WTC11 (cell line): Measurements from ENCODE around the gene ARHGAP15. TPM values are rescaled to one million over a fixed set of nuclear protein-coding genes. Genes with fewer than 3 reads are reported as not detected.

Experiments used
- ATAC-seq: fragments of 200-7000 bp; cut with Tn5 transposase; 2 replicates; pipeline ENCODE4 v1.10.0; 2021; ENCODE audit warnings: mild to moderate bottlenecking, moderate library complexity
- CTCF ChIA-PET: fragments of 300-600 bp; sonication (Branson Sonifier 250); formaldehyde crosslinking; loops from one replicate; lab custom pipeline; 2021; ENCODE audit warnings: antibody characterized with exemption; lab: Charles Lee
- POLR2A ChIA-PET: fragments of 350-600 bp; sonication (Branson Sonifier 250); formaldehyde crosslinking; loops from one replicate; lab custom pipeline; 2021; ENCODE audit warnings: antibody characterized with exemption; lab: Charles Lee
- DNase-seq: peaks from one replicate; pipeline ENCODE4 v3.0.0; 2021; ENCODE audit warnings: low spot score
- H3K27ac Mint-ChIP-seq: 2 replicates; pipeline ENCODE4 v1.8.0; 2021; ENCODE audit warnings: mixed read lengths
- H3K27me3 Mint-ChIP-seq: 2 replicates; pipeline ENCODE4 v1.8.0; 2021; ENCODE audit warnings: low read depth, mild to moderate bottlenecking, moderate library complexity, mixed read lengths
- H3K36me3 Mint-ChIP-seq: 2 replicates; pipeline ENCODE4 v1.8.0; 2021; ENCODE audit warnings: mixed read lengths
- H3K4me1 Mint-ChIP-seq: 2 replicates; pipeline ENCODE4 v1.8.0; 2022; ENCODE audit warnings: mixed read lengths
- H3K4me3 Mint-ChIP-seq: 2 replicates; pipeline ENCODE4 v1.8.0; 2021; ENCODE audit warnings: mild to moderate bottlenecking, moderate library complexity, mixed read lengths
- H3K9me3 Mint-ChIP-seq: 2 replicates; pipeline ENCODE4 v1.8.0; 2021; ENCODE audit warnings: mixed read lengths
- ATF1 ChIP-seq: sonication (generic); formaldehyde crosslinking; IDR thresholded peaks from 2 replicates; pipeline ENCODE4 v1.8.1; 2023; ENCODE audit warnings: mild to moderate bottlenecking, moderate library complexity, missing genetic modification reagents
- CREB1 ChIP-seq: sonication (generic); formaldehyde crosslinking; IDR thresholded peaks from 2 replicates; pipeline ENCODE4 v1.8.0; 2023; ENCODE audit warnings: mild to moderate bottlenecking, missing genetic modification reagents
- ERG ChIP-seq: fragments of 250-450 bp; sonication (Bioruptor Pico); IDR thresholded peaks from 2 replicates; pipeline ENCODE4 v1.8.0; 2021; ENCODE audit warnings: mild to moderate bottlenecking
- ETV6 ChIP-seq: sonication (generic); formaldehyde crosslinking; IDR thresholded peaks from 2 replicates; pipeline ENCODE4 v1.8.1; 2022; ENCODE audit warnings: mild to moderate bottlenecking, missing genetic modification reagents
- FOXJ3 ChIP-seq: sonication (generic); formaldehyde crosslinking; IDR thresholded peaks from 2 replicates; pipeline ENCODE4 v1.9.0; 2021; ENCODE audit warnings: missing genetic modification reagents, mild to moderate bottlenecking, borderline replicate concordance
- FOXK1 ChIP-seq: sonication (generic); formaldehyde crosslinking; IDR thresholded peaks from 2 replicates; pipeline ENCODE4 v1.8.0; 2022; ENCODE audit warnings: mild to moderate bottlenecking, moderate library complexity, missing genetic modification reagents
- IRF1 ChIP-seq: sonication (generic); formaldehyde crosslinking; IDR thresholded peaks from 2 replicates; pipeline ENCODE4 v1.8.0; 2023; ENCODE audit warnings: missing genetic modification reagents
- IRF2 ChIP-seq: sonication (generic); formaldehyde crosslinking; IDR thresholded peaks from 2 replicates; pipeline ENCODE4 v1.8.0; 2022; ENCODE audit warnings: low read depth, missing genetic modification reagents, borderline replicate concordance
- JAZF1 ChIP-seq: fragments of 250-450 bp; sonication (Bioruptor Pico); IDR thresholded peaks from 2 replicates; pipeline ENCODE4 v1.9.0; 2021; ENCODE audit warnings: moderate library complexity, mild to moderate bottlenecking, inconsistent platforms
- MAX ChIP-seq: sonication (generic); formaldehyde crosslinking; IDR thresholded peaks from 2 replicates; pipeline ENCODE4 v1.8.0; 2022; ENCODE audit warnings: mild to moderate bottlenecking, missing genetic modification reagents
- NR2C2 ChIP-seq: sonication (generic); formaldehyde crosslinking; IDR thresholded peaks from 2 replicates; pipeline ENCODE4 v1.8.0; 2022; ENCODE audit warnings: mild to moderate bottlenecking, missing genetic modification reagents
- OVOL2 ChIP-seq: fragments of 250-450 bp; sonication (Bioruptor Pico); IDR thresholded peaks from 2 replicates; pipeline ENCODE4 v1.9.0; 2021; ENCODE audit warnings: mild to moderate bottlenecking, borderline replicate concordance
- PREB ChIP-seq: sonication (generic); formaldehyde crosslinking; IDR thresholded peaks from 2 replicates; pipeline ENCODE4 v1.8.1; 2022; ENCODE audit warnings: mild to moderate bottlenecking, missing genetic modification reagents, moderate library complexity, borderline replicate concordance
- PRRX2 ChIP-seq: fragments of 250-450 bp; sonication (Bioruptor Pico); IDR thresholded peaks from 2 replicates; pipeline ENCODE4 v1.8.0; 2021; ENCODE audit warnings: mild to moderate bottlenecking
- RORB ChIP-seq: fragments of 250-450 bp; sonication (Bioruptor Pico); IDR thresholded peaks from 2 replicates; pipeline ENCODE4 v1.9.0; 2021; ENCODE audit warnings: mild to moderate bottlenecking
- TCF7 ChIP-seq: sonication (generic); formaldehyde crosslinking; IDR thresholded peaks from 2 replicates; pipeline ENCODE4 v1.8.0; 2022; ENCODE audit warnings: mild to moderate bottlenecking, low read depth, missing genetic modification reagents, moderate library complexity
- TEAD1 ChIP-seq: sonication (generic); formaldehyde crosslinking; IDR thresholded peaks from 2 replicates; pipeline ENCODE4 v1.8.0; 2022; ENCODE audit warnings: mild to moderate bottlenecking, missing genetic modification reagents
- USF1 ChIP-seq: sonication (generic); formaldehyde crosslinking; IDR thresholded peaks from 2 replicates; pipeline ENCODE4 v1.8.0; 2022; ENCODE audit warnings: mild to moderate bottlenecking, missing genetic modification reagents
- ZNF138 ChIP-seq: sonication (generic); formaldehyde crosslinking; conservative IDR thresholded peaks from 2 replicates; pipeline ENCODE4 v1.8.1; 2022; ENCODE audit warnings: mild to moderate bottlenecking, moderate library complexity, missing genetic modification reagents
- ZNF263 ChIP-seq: sonication (generic); formaldehyde crosslinking; IDR thresholded peaks from 2 replicates; pipeline ENCODE4 v1.8.1; 2022; ENCODE audit warnings: low read depth, mild to moderate bottlenecking, moderate library complexity, missing genetic modification reagents
- ZNF532 ChIP-seq: fragments of 250-450 bp; sonication (Bioruptor Pico); IDR thresholded peaks from 2 replicates; pipeline ENCODE4 v1.9.0; 2021; ENCODE audit warnings: mild to moderate bottlenecking, borderline replicate concordance
- ZNF671 ChIP-seq: fragments of 250-450 bp; sonication (Bioruptor Pico); IDR thresholded peaks from 2 replicates; pipeline ENCODE4 v1.8.0; 2021; ENCODE audit warnings: mild to moderate bottlenecking
- total RNA-seq: library from RNA; stranded (reverse); gene quantifications from 3 replicates; pipeline ENCODE4 v1.2.3, GENCODE V29; 2021
- TF ChIP-seq, protein P1 (sequence below): fragments of 250-450 bp; sonication (Bioruptor Pico); conservative IDR thresholded peaks from 2 replicates; pipeline ENCODE4 v1.9.0; 2021; ENCODE audit warnings: mild to moderate bottlenecking

ARHGAP15 gene
- total RNA-seq, 1 experiment from 2014 or later = 0.28 TPM

DNA sequence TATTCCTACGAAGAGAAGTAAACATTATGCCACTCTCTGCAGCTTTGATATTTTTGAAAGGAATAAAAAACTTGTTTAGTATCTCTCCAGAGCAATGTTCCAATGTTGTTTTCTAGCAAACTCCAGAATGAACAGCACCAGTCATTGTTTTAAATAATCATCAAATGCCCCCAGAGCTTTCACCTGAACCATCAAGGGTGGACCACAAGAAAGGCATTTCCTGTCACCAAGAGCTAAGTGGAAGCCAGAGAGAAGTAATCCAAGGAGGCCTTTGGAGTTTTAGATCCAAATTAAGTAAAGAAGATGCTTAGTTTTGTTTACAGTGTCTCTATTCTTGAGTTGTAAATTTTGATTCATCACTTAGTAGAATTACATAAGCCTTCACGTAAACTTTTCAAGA, 559.0 kb downstream of the ARHGAP15 start (continued):
- TF ChIP-seq ZNF532 (CRISPR knock-in tag) (no peak), IRF1 (CRISPR knock-in tag) (no peak)

- DNase-seq (no peak), ATAC-seq (no peak)
- ChIA-PET CTCF (interaction anchor here (1.0 to 1.6 kb wide), 2 partner anchors 22 to 108 kb away, joined by 3 read pairs; no protein-coding TSS in a partner anchor), POLR2A (interaction anchor here (0.6 kb wide), 1 partner anchor 791 kb away, joined by 5 read pairs; no protein-coding TSS in a partner anchor)
- no peak overlapping the region for H3K4me3 Mint-ChIP-seq
- TF ChIP-seq ZNF263 (no peak), NR2C2 (CRISPR knock-in tag) (no peak), ATF1 (CRISPR knock-in tag) (no peak), FOXJ3 (no peak), ERG (CRISPR knock-in tag) (no peak)
- TF ChIP-seq, protein P1, sequence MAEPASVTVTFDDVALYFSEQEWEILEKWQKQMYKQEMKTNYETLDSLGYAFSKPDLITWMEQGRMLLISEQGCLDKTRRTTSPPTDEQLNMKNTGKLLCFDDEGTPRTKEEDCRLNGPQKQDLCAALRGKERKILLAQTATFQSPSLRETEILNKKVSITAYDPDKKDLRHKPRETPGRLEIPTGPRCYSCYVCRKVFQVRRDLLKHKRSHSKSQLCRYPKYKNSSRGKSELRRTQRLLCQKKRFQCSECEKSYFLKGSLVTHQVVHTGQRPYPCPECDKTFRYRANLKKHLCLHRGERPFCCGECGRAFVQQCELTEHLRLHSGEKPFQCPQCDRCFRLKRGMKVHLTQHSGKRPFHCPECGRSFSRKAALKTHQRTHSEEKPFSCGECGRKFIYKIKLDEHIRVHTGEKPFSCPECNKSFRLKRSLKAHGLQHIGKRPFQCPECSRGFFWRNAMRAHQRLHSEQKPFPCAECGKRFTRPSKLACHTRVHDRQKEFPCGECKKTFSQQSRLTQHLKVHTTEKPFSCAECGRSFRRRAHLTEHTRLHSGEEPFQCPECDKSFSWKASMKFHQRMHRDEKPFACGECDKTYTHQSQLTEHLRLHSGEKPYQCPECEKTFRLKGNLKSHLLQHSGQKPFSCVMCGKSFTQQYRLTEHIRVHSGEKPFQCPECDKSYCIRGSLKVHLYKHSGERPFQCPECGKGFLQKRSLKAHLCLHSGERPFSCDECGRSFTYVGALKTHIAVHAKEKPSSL (CRISPR knock-in tag) = no peak
- no peak overlapping the region for H3K27ac Mint-ChIP-seq
- H3K4me1 Mint-ChIP-seq = peaks cover 72% of the 10 kb centered on the region
- no peaks in the 10 kb centered on the region for H3K9me3 Mint-ChIP-seq
- no peaks in the 10 kb centered on the region for H3K36me3 Mint-ChIP-seq
- no peaks in the 10 kb centered on the region for H3K27me3 Mint-ChIP-seq
Observed at GRCh38 chr2:143688815-143689214, 559.6 kb downstream of the ARHGAP15 start.

DNA sequence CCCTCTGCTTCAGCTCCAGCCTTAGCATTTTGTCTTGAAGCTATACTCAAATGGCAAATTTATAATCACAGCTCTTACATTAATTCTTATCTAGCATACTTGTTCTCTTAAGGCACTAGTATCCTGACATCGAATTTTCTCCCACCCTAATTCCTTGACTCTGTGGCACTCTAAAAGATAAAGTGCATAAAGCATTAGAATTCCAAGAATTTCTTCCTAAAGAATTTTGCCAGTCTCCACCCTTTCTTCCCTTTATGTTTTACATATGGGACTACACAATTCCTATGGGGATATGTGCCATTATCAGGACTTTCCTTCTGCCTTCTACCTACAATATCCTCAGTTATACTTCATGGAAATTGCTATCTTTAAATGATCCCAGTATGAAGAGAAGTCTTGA, 560.3 kb downstream of the ARHGAP15 start:
- ATAC-seq = no peak
- TF ChIP-seq ZNF671 (no peak), ATF1 (CRISPR knock-in tag) (no peak), CREB1 (no peak), ZNF138 (no peak), ETV6 (no peak), RORB (no peak), USF1 (CRISPR knock-in tag) (no peak), PRRX2 (no peak), FOXK1 (no peak), MAX (CRISPR knock-in tag) (no peak), JAZF1 (CRISPR knock-in tag) (no peak), IRF2 (CRISPR knock-in tag) (no peak), OVOL2 (CRISPR knock-in tag) (no peak), TCF7 (CRISPR knock-in tag) (no peak), PREB (CRISPR knock-in tag) (no peak), TEAD1 (CRISPR knock-in tag) (no peak)
- TF ChIP-seq, all 79 proteins: peak for 0
- peaks cover 74% of the 10 kb centered on the region for H3K4me1 Mint-ChIP-seq
- no peak for DNase-seq
- ChIA-PET POLR2A (no interaction called here), CTCF (interaction anchor here (1.1 to 1.6 kb wide), 2 partner anchors 22 to 31 kb away, joined by 3 read pairs; no protein-coding TSS in a partner anchor)
- H3K9me3 Mint-ChIP-seq = no peaks in the 10 kb centered on the region
- H3K27me3 Mint-ChIP-seq = no peaks in the 10 kb centered on the region
- H3K27ac Mint-ChIP-seq = no peak overlapping the region
- no peak overlapping the region for H3K4me3 Mint-ChIP-seq
- H3K36me3 Mint-ChIP-seq = no peaks in the 10 kb centered on the region
